ENCODE data around the gene VOPP1.

The VOPP1 gene

DNA sequence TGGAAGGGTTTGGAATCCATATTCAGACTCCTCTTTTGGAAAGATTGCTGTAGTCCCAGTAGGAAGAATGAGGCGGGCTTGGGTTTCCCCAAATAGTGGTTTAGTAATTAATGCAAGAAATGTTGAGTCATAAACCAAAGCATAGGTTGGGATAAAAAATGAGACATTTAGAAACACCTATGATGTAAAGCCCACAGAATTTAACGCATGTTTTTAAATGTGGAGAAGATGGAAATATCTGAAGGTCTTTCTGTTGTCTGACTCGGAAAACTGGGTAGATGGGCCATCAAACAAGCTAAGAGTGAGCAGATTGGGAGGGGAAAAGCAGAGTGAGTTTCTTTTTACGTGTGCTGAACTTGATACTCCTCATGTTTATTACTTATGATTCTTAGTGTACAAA is 145.0 kb downstream of the VOPP1 start:
- DNase-seq, result no peak

DNA sequence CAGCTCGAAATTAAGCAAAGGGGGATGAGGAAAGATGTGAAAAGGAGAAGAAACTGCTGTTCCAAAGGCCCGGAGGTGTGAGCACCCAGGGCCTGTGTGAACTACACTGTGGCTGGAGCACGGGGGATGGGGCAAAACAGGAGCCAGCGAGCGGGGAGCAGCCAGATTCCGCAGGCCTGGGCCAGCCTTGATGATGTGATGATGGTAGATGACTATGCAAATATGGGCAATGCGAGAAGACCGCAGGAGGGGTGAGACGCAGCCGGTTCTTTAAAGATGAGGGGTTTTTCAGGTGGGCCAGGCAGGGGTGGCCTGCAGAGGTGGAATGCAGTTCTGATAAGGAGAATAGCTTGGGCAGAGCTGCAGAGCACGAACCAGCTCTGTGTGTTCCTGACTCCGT is 145.6 kb downstream of the VOPP1 start:
- DNase-seq, result no peak

DNA sequence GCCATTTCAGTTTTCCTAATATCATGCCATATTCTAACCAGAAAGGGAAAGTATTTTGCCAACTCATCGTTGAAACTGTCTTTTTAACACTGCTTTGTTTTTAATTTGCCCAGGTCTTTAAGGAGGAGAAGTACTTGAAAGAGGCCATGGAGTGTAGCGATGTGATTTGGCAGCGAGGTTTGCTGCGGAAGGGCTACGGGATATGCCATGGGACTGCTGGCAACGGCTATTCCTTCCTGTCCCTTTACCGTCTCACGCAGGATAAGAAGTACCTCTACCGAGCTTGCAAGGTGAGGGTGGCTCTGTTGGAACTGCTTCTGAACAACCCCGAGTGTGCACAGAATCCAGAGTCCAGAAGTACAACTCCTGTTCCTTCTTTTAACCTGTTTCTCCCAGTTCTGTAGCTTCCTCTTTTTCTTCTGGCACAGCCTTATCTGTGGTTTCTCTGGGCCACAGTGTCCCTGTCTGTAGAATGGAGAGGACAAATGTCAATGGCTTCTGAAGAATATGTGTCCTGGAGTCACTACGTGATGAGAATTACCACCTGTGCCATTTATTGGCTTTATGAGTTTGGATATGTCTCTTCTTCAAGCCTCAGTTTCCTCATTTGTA is 147.1 kb downstream of the VOPP1 start:
- no peak for DNase-seq

DNA sequence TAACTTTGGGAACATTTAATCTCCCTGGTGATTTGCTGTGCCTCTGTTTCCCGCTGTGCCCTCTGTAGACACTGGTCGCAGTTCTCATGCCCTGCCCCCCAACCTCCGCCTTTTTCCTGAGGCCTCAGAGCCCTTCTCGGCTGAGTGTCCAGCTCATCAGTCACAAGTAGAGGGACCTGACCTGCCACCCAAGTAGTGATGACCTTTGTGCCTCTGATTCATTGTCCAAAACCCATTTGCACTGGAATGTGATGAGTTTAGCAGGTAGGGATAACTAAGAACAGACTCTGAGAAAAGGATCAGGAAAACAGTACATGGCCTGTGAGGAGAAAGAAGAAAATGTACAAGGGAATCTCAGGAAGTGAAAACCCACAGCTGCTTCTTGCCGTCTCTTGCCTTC is 148.4 kb downstream of the VOPP1 start:
- DNase-seq, result no peak

DNA sequence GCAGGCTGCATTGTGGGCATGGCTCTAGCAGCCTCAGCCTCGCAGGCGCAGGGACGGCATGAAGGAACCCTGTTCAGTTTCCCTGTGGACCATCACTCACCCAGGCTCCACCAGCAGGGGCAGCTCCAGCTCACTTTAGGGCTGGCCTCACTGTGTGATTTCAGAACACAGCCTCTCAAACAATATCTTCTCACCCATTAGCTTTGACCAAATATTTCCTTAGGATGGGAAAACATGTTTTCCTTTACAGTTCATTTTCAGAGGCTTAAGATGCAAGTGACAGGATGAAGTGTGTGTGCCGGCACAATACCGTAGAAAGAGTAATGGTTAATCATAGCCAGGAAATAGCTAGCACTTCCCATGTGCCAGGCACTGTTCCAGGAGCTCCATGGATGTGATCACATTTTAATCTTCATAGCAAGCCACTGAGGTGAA is 149.0 kb downstream of the VOPP1 start:
- no peak for DNase-seq

Measured in activated gamma-delta T cell treated with Interleukin-2 at 50 U/mL for 16 hours (primary cell).